GM23338 (cell line): Measurements from ENCODE around the gene NR5A2. TPM values are rescaled to one million over a fixed set of nuclear protein-coding genes. Genes with fewer than 3 reads are reported as not detected.
A peak's percentile ranks its signal among the peaks of the same experiment; 100 is the strongest.

Experiments
- ATAC-seq: fragments of 200-7000 bp; cut with Tn5 transposase; 3 replicates; pipeline ENCODE4 v1.9.1; 2020
- DNase-seq: peaks from one replicate; pipeline ENCODE4 v3.0.0-alpha.2; 2015; ENCODE audit warnings: low spot score
- H2AFZ ChIP-seq: fragments of 200-600 bp; sonication (generic); 2 replicates; pipeline ENCODE4 v1.8.0; 2016; ENCODE audit warnings: antibody characterized with exemption, mild to moderate bottlenecking, moderate library complexity
- H3F3A ChIP-seq: fragments of 200-600 bp; sonication (generic); replicated peaks from 2 replicates; pipeline ENCODE4 v1.8.0; 2017; ENCODE audit warnings: antibody characterized with exemption, mixed run types, low read depth
- H3K27ac ChIP-seq: fragments of 200-600 bp; sonication (generic); 2 replicates; pipeline ENCODE4 v1.6.1; 2016; ENCODE audit warnings: low read depth
- H3K27me3 ChIP-seq: fragments of 200-600 bp; sonication (generic); 2 replicates; pipeline ENCODE4 v1.8.0; 2016; ENCODE audit warnings: mild to moderate bottlenecking, mixed run types, moderate library complexity; ENCODE audit not compliant: insufficient read depth
- H3K36me3 ChIP-seq: fragments of 200-600 bp; sonication (generic); 2 replicates; pipeline ENCODE4 v1.8.0; 2016; ENCODE audit warnings: mild to moderate bottlenecking; ENCODE audit not compliant: insufficient read depth
- H3K4me1 ChIP-seq: fragments of 200-600 bp; sonication (generic); 2 replicates; pipeline ENCODE4 v1.8.0; 2016; ENCODE audit warnings: mild to moderate bottlenecking, moderate library complexity; ENCODE audit not compliant: insufficient read depth
- H3K4me2 ChIP-seq: fragments of 200-600 bp; sonication (generic); 2 replicates; pipeline ENCODE4 v1.7.1; 2017; ENCODE audit warnings: mixed run types
- H3K4me3 ChIP-seq: fragments of 200-600 bp; sonication (generic); 2 replicates; pipeline ENCODE4 v1.6.1; 2016; ENCODE audit warnings: mixed run types
- H3K79me2 ChIP-seq: fragments of 200-600 bp; sonication (generic); replicated peaks from 2 replicates; pipeline ENCODE4 v1.8.0; 2017; ENCODE audit warnings: mild to moderate bottlenecking; ENCODE audit not compliant: insufficient read depth
- H3K9me2 ChIP-seq: fragments of 200-600 bp; sonication (generic); 2 replicates; pipeline ENCODE4 v1.8.0; 2017; ENCODE audit not compliant: insufficient read depth
- H4K20me1 ChIP-seq: fragments of 200-600 bp; sonication (generic); replicated peaks from 2 replicates; pipeline ENCODE4 v1.8.0; 2017; ENCODE audit warnings: mild to moderate bottlenecking; ENCODE audit not compliant: insufficient read depth
- H3K27ac Mint-ChIP-seq: 2 replicates; pipeline ENCODE4 v1.8.0; 2020; ENCODE audit warnings: inconsistent platforms, mild to moderate bottlenecking, moderate library complexity, mixed read lengths
- H3K27me3 Mint-ChIP-seq: 3 replicates; pipeline ENCODE4 v1.8.0; 2022; ENCODE audit warnings: low read depth, mild to moderate bottlenecking, moderate library complexity, mixed read lengths, inconsistent platforms; ENCODE audit not compliant: insufficient read depth, poor library complexity
- H3K36me3 Mint-ChIP-seq: 3 replicates; pipeline ENCODE4 v1.8.0; 2021; ENCODE audit warnings: low read depth, mild to moderate bottlenecking, inconsistent platforms, moderate library complexity, mixed read lengths
- H3K4me1 Mint-ChIP-seq: 3 replicates; pipeline ENCODE4 v1.8.0; 2020; ENCODE audit warnings: mild to moderate bottlenecking, inconsistent platforms, mixed read lengths
- H3K4me3 Mint-ChIP-seq: 3 replicates; pipeline ENCODE4 v1.8.0; 2021; ENCODE audit warnings: moderate library complexity, mild to moderate bottlenecking, inconsistent platforms, mixed read lengths
- H3K9me3 Mint-ChIP-seq: 3 replicates; pipeline ENCODE4 v1.8.0; 2020; ENCODE audit warnings: moderate library complexity, mild to moderate bottlenecking, inconsistent platforms, mixed read lengths
- EZH2 ChIP-seq: fragments of 200-600 bp; sonication (generic); IDR thresholded peaks from one replicate; pipeline ENCODE4 v1.8.0; 2017; ENCODE audit warnings: antibody characterized with exemption, mild to moderate bottlenecking, low read depth; ENCODE audit not compliant: unreplicated experiment
- EZH2phosphoT487 ChIP-seq: fragments of 200-600 bp; sonication (generic); IDR thresholded peaks from one replicate; pipeline ENCODE4 v1.8.1; 2018; ENCODE audit warnings: antibody characterized with exemption; ENCODE audit not compliant: unreplicated experiment
- NANOG ChIP-seq: IDR thresholded peaks from 2 replicates; pipeline ENCODE4 v1.6.1; 2016; ENCODE audit warnings: antibody characterized with exemption, borderline replicate concordance
- ZNF114 ChIP-seq: fragments of 250-450 bp; sonication (Bioruptor Pico); IDR thresholded peaks from 2 replicates; pipeline ENCODE4 v1.5.0; 2020; ENCODE audit warnings: mild to moderate bottlenecking, moderate library complexity
- polyA plus RNA-seq: library from polyadenylated mRNA; unstranded; fragments of >200 nt; fragmentation: Nextera tagmentation; extraction: Ambion mirVana; gene quantifications from 2 replicates; pipeline ENCODE4 v1.2.1, GENCODE V29; 2016
- total RNA-seq: library from RNA; depleted of rRNA; stranded (reverse); fragments of >200 nt; shearing (Covaris generic); gene quantifications from 2 replicates; pipeline ENCODE4 v1.2.3, GENCODE V29; 2014
- TF ChIP-seq, protein P1 (sequence below), 2 experiments: fragments of 200-600 bp in 1 of 2; sonication (generic) in 1 of 2; conservative IDR thresholded peaks; 2 replicates each; pipeline versions ENCODE4 v1.5.1 to v1.6.1; 2016 to 2017; ENCODE audit warnings: antibody characterized with exemption in 2 of 2, low read depth in 2 of 2, mild to moderate bottlenecking in 2 of 2, moderate library complexity in 1 of 2

The NR5A2 gene
- total and polyA plus RNA-seq, 2 experiments from 2014 or later: 4.4 to 13.1 TPM

DNA sequence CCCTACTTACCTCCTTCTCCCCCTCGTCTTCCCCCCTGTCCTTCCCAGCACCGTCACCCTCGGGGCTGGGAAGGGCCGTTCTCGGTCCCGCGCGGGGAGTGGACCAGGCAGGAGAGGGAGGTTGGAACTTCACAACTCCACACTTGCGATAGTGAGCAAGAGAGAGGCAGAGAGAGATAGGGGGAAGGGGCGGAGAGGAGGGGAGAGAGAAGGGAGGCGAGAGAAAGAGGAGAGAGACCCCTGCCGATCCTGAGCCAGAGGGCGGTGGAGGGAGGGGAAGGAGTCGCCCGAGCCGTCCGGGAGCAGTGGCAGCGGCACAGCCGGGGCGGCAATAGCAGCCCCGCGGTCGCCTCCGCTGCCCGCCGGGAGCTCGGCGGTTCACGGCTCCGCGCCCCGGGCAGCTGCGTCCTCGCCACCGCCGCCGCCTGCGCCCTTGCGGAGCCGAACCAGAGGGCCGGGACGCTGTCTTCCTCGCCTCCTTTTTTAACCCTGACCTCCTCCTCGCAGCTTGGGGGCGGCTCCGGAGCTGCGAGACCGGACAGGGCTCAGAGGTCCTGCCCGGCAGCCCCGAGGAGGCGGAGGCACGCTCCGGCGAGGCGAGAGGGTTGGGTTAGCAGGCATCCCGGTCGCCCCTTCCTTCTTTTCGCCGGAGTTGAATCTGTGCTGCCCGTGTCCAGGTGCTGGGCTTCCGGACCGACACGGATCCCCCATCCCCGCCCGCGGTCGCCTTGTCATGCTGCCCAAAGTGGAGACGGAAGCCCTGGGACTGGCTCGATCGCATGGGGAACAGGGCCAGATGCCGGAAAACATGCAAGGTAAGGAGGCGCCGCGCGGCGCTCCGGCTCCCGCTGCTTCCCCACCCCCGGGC is 11.7 kb downstream of the NR5A2 start:
- Mint-ChIP-seq H3K36me3 (no peaks in the 10 kb centered on the region; the same call in 2 of the 3 replicates), H3K27ac (no peak overlapping the region), H3K4me3 (no peak overlapping the region; the same call in none of the 3 replicates), H3K9me3 (no peaks in the 10 kb centered on the region; the same call in 2 of the 3 replicates), H3K27me3 (peaks cover 48% of the 10 kb centered on the region), H3K4me1 (peaks cover 36% of the 10 kb centered on the region)
- H3K27ac ChIP-seq: peak overlapping the region; percentile 93; the same call in 1 of the 2 replicates
- peaks cover 21% of the 10 kb centered on the region for H3F3A ChIP-seq
- no peaks in the 10 kb centered on the region for H3K9me2 ChIP-seq
- H3K4me1 ChIP-seq: peaks cover 37% of the 10 kb centered on the region
- H4K20me1 ChIP-seq: no peaks in the 10 kb centered on the region
- TF ChIP-seq ZNF114 (CRISPR knock-in tag): 0 out of 2 replicates have a peak, but pooled peaks have one; percentile 81
- TF ChIP-seq, protein P1, sequence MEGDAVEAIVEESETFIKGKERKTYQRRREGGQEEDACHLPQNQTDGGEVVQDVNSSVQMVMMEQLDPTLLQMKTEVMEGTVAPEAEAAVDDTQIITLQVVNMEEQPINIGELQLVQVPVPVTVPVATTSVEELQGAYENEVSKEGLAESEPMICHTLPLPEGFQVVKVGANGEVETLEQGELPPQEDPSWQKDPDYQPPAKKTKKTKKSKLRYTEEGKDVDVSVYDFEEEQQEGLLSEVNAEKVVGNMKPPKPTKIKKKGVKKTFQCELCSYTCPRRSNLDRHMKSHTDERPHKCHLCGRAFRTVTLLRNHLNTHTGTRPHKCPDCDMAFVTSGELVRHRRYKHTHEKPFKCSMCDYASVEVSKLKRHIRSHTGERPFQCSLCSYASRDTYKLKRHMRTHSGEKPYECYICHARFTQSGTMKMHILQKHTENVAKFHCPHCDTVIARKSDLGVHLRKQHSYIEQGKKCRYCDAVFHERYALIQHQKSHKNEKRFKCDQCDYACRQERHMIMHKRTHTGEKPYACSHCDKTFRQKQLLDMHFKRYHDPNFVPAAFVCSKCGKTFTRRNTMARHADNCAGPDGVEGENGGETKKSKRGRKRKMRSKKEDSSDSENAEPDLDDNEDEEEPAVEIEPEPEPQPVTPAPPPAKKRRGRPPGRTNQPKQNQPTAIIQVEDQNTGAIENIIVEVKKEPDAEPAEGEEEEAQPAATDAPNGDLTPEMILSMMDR (conservative IDR thresholded peaks at IDR 0.05; ENCODE audit: low read depth in 2 of 2): no peak
- TF ChIP-seq EZH2phosphoT487: no peak
- peak; percentile 85 for DNase-seq
- peak overlapping the region; percentile 93 for H3K4me3 ChIP-seq
- no peaks in the 10 kb centered on the region for H3K36me3 ChIP-seq
- peak overlapping the region; percentile 96 for H2AFZ ChIP-seq
- peaks cover 13% of the 10 kb centered on the region; the same call in 1 of the 2 replicates for H3K79me2 ChIP-seq
- peaks cover 85% of the 10 kb centered on the region for H3K27me3 ChIP-seq
- peak; percentile 20 for ATAC-seq
- H3K4me2 ChIP-seq: peak overlapping the region; percentile 90

DNA sequence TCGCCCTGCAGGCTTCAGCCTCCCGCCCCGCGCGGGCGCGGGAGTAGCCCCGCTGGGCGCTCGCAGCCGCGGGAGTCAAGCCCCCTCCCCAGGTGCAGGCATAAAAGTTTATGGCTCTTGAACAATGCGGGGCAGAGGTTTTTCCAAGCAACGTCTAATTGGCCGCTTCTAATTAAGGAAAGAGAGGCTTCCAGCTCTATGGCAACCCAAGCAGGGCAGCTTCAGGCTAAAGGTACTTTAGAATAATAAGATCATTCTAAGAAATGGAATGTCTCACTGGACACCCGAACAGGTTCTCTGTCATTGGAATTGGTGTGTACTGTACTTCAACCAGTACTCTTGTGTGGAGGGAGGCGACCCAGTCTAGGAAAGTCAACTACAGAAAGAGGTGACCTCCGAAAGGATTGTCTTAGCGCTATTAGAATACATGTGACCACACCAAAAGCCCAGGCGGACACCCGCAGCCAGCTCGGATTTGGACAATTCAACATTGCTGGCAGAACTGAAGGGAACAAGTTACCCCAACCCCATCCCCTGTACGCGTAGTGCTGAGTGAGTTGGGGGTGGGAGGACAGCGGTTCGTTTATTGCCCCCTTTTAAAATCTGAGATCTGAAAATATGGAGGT is 12.5 kb downstream of the NR5A2 start:
- Histone ChIP-seq H3K4me2 (peak overlapping the region; percentile 90), H4K20me1 (no peaks in the 10 kb centered on the region), H3K4me1 (peaks cover 44% of the 10 kb centered on the region), H3K79me2 (peaks cover 13% of the 10 kb centered on the region; the same call in 1 of the 2 replicates), H3K27ac (no peak overlapping the region), H3K36me3 (no peaks in the 10 kb centered on the region), H3K27me3 (peaks cover 89% of the 10 kb centered on the region), H2AFZ (peak overlapping the region; percentile 61; the same call in 1 of the 2 replicates), H3K9me2 (no peaks in the 10 kb centered on the region), H3F3A (peaks cover 21% of the 10 kb centered on the region; the same call in 1 of the 2 replicates), H3K4me3 (peak overlapping the region; percentile 93)
- DNase-seq (peak; percentile 17), ATAC-seq (no peak)
- TF ChIP-seq NANOG (no peak), EZH2 (no peak)
- H3K9me3 Mint-ChIP-seq: no peaks in the 10 kb centered on the region; the same call in 2 of the 3 replicates
- H3K4me1 Mint-ChIP-seq: peaks cover 39% of the 10 kb centered on the region
- H3K36me3 Mint-ChIP-seq: no peaks in the 10 kb centered on the region; the same call in 2 of the 3 replicates
- peaks cover 50% of the 10 kb centered on the region for H3K27me3 Mint-ChIP-seq
- H3K4me3 Mint-ChIP-seq: no peak overlapping the region; the same call in none of the 3 replicates
- no peak overlapping the region for H3K27ac Mint-ChIP-seq
